Caco-2 (cell line): ENCODE data around the gene NXNL1. TPM values are rescaled to one million over a fixed set of nuclear protein-coding genes. Genes with fewer than 3 reads are reported as not detected.

ENCODE experiments used
- BruUV-seq: library from RNA; stranded (reverse); fragments of 400-500 nt; replicated peaks from 2 replicates; lab custom pipeline; 2021; lab: Mats Ljungman, UMichigan
- CTCF ChIA-PET: fragments of 300-600 bp; sonication (Branson Sonifier 250); formaldehyde crosslinking; loops from one replicate; lab custom pipeline; 2022; ENCODE audit warnings: antibody characterized with exemption; lab: Charles Lee
- POLR2A ChIA-PET: fragments of 300-600 bp; sonication (Branson Sonifier 250); formaldehyde crosslinking; loops from one replicate; lab custom pipeline; 2022; ENCODE audit warnings: antibody characterized with exemption; lab: Charles Lee
- DNase-seq, 2 experiments: peaks; one replicate each; pipeline versions ENCODE4 v3.0.0 to v3.0.0-alpha.2; 2020 to 2022
- H3K27me3 ChIP-seq: replicated peaks from 2 replicates; pipeline ENCODE4 v1.6.0; 2011; ENCODE audit warnings: low read length; ENCODE audit not compliant: control insufficient read depth, insufficient read depth
- H3K36me3 ChIP-seq: 2 replicates; pipeline ENCODE4 v1.5.1; 2011; ENCODE audit warnings: low read length; ENCODE audit not compliant: control insufficient read depth, insufficient read depth
- H3K4me1 ChIP-seq: fragments of 250-450 bp; sonication (Bioruptor Pico); 2 replicates; pipeline ENCODE4 v1.5.1; 2020; ENCODE audit warnings: mild to moderate bottlenecking
- H3K4me3 ChIP-seq: 2 replicates; pipeline ENCODE4 v1.5.1; 2011; ENCODE audit warnings: low read depth, mild to moderate bottlenecking, control low read depth, low read length
- H3K9me3 ChIP-seq: fragments of 250-450 bp; sonication (Bioruptor Pico); 2 replicates; pipeline ENCODE4 v1.5.1; 2020; ENCODE audit warnings: mild to moderate bottlenecking, moderate library complexity
- H3K27ac Mint-ChIP-seq: one replicate; pipeline ENCODE4 v1.8.0; 2022; ENCODE audit warnings: mixed read lengths; ENCODE audit not compliant: unreplicated experiment
- H3K27me3 Mint-ChIP-seq: one replicate; pipeline ENCODE4 v1.8.0; 2022; ENCODE audit warnings: mixed read lengths; ENCODE audit not compliant: insufficient read depth, unreplicated experiment
- H3K36me3 Mint-ChIP-seq: one replicate; pipeline ENCODE4 v1.8.0; 2022; ENCODE audit warnings: mild to moderate bottlenecking, mixed read lengths; ENCODE audit not compliant: insufficient read depth, unreplicated experiment
- H3K4me1 Mint-ChIP-seq: one replicate; pipeline ENCODE4 v1.8.0; 2022; ENCODE audit warnings: low read depth, mixed read lengths; ENCODE audit not compliant: unreplicated experiment
- H3K4me3 Mint-ChIP-seq: one replicate; pipeline ENCODE4 v1.8.0; 2022; ENCODE audit warnings: mild to moderate bottlenecking, moderate library complexity, mixed read lengths; ENCODE audit not compliant: unreplicated experiment
- H3K9me3 Mint-ChIP-seq: one replicate; pipeline ENCODE4 v1.8.0; 2022; ENCODE audit warnings: mixed read lengths; ENCODE audit not compliant: unreplicated experiment
- intact Hi-C: fragments of 100-400 bp; cut with micrococcal nuclease; formaldehyde crosslinking; loops from one replicate; pipeline ENCODE4 v1.10.0; 2022; ENCODE audit not compliant: unreplicated experiment
- total RNA-seq: library from RNA; stranded (reverse); gene quantifications from 2 replicates; pipeline ENCODE4 v1.2.3, GENCODE V29; 2022
- TF ChIP-seq, protein P1 (sequence below), 2 experiments: fragments of 200-600 bp in 1 of 2; IDR thresholded peaks; 1 replicate in 1 of 2; 2 replicates in 1 of 2; pipeline versions ENCODE4 v1.5.1 to v1.8.0; 2011 to 2022; ENCODE audit warnings: antibody characterized with exemption in 1 of 2, control low read depth in 1 of 2, inconsistent platforms in 1 of 2, low read depth in 1 of 2, low read length in 1 of 2, mild to moderate bottlenecking in 1 of 2, moderate library complexity in 1 of 2; ENCODE audit not compliant: insufficient read depth in 1 of 2, severe bottlenecking in 1 of 2, unreplicated experiment in 1 of 2

Gene NXNL1
- total RNA-seq, 1 experiment from 2014 or later: not detected

DNA sequence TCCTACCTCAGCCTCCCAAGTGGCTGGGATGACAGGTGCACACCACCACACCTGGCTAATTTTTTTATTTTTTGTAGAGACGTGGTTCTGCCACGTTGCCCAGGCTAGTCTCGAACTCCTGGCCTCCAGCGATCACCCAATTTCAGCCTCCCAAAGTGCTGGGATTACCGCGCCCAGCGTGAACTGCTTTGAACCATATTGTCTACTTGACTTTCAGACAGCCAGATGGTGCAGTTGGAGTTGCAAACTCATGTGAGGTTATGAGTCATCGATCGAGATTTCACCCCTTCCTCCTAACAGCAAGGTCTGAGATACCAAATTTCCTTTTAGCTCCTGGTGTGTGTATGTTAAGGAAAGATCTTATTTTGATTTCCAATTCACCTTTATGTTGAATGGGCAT is 12.3 kb upstream of the NXNL1 start:
- TF ChIP-seq, protein P1, sequence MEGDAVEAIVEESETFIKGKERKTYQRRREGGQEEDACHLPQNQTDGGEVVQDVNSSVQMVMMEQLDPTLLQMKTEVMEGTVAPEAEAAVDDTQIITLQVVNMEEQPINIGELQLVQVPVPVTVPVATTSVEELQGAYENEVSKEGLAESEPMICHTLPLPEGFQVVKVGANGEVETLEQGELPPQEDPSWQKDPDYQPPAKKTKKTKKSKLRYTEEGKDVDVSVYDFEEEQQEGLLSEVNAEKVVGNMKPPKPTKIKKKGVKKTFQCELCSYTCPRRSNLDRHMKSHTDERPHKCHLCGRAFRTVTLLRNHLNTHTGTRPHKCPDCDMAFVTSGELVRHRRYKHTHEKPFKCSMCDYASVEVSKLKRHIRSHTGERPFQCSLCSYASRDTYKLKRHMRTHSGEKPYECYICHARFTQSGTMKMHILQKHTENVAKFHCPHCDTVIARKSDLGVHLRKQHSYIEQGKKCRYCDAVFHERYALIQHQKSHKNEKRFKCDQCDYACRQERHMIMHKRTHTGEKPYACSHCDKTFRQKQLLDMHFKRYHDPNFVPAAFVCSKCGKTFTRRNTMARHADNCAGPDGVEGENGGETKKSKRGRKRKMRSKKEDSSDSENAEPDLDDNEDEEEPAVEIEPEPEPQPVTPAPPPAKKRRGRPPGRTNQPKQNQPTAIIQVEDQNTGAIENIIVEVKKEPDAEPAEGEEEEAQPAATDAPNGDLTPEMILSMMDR (IDR thresholded peaks at IDR 0.05; ENCODE audit: insufficient read depth in 1 of 2, low read depth in 1 of 2, low read length in 1 of 2, severe bottlenecking in 1 of 2, unreplicated experiment in 1 of 2): no peak
- no peaks in the 10 kb centered on the region for H3K27me3 Mint-ChIP-seq
- CTCF ChIA-PET: no interaction called here
- Histone ChIP-seq H3K27me3 (no peaks in the 10 kb centered on the region), H3K4me3 (no peak overlapping the region), H3K4me1 (peaks cover 4% of the 10 kb centered on the region; the same call in 1 of the 2 replicates), H3K36me3 (no peaks in the 10 kb centered on the region), H3K9me3 (no peaks in the 10 kb centered on the region)
- peaks cover 9% of the 10 kb centered on the region for H3K4me1 Mint-ChIP-seq
- intact Hi-C loops: no loop called here
- DNase-seq: no peak
- BruUV-seq: no TSS peak
- no peaks in the 10 kb centered on the region for H3K9me3 Mint-ChIP-seq
- no peak overlapping the region for H3K27ac Mint-ChIP-seq
- no peak overlapping the region for H3K4me3 Mint-ChIP-seq
- POLR2A ChIA-PET: no interaction called here
- peaks cover 13% of the 10 kb centered on the region for H3K36me3 Mint-ChIP-seq

DNA sequence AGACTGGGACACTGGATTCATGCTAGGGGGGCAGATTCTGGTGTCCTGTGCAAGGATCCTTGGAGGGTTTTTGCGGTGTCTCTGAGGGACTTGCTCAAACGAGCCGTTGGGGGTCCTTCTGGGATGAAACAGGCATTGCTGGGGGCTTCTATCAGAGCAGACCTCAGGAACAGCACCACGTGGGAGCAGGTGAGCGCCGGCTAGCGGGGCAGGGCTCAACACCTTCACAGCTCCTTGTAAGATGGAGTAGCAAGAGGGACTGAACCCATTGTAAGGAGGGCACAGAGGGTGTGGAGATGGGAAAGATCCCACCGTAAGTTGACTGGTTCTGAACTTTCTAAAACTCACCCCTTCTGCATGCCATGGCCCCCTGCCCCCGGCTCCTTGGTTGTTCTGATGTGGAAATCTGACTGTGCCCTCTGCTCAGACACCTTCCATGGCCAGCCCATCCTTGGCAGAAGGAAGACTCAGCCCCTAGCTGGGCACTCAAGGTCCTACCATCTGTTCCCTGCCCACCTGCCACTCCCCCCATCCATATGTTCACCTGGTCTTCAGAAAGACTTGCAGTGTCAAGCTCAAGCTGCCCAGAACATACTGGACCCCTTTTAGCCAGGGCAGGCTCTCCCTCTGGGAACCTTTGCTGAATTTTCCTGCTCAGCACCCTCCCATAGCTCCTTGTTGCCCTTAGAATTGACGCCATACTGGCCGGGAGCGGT is 10.8 kb upstream of the NXNL1 start:
- intact Hi-C loops: no loop called here
- no TSS peak for BruUV-seq
- H3K4me1 ChIP-seq: peaks cover 4% of the 10 kb centered on the region; the same call in 1 of the 2 replicates
- Mint-ChIP-seq H3K4me1 (peaks cover 9% of the 10 kb centered on the region), H3K27me3 (no peaks in the 10 kb centered on the region), H3K36me3 (peaks cover 13% of the 10 kb centered on the region), H3K4me3 (peak overlapping the region; percentile 87), H3K27ac (peak overlapping the region; percentile 74), H3K9me3 (no peaks in the 10 kb centered on the region)
- ChIA-PET CTCF (interaction anchor here (1.7 kb wide), 1 partner anchor 134 kb away, joined by 4 read pairs; no protein-coding TSS in a partner anchor), POLR2A (no interaction called here)
- H3K36me3 ChIP-seq: no peaks in the 10 kb centered on the region
- no peaks in the 10 kb centered on the region; the same call in 1 of the 2 replicates for H3K27me3 ChIP-seq
- H3K4me3 ChIP-seq: no peak overlapping the region
- H3K9me3 ChIP-seq: no peaks in the 10 kb centered on the region
- DNase-seq: no peak
- TF ChIP-seq, protein P1 (IDR thresholded peaks at IDR 0.05; ENCODE audit: insufficient read depth in 1 of 2, low read depth in 1 of 2, low read length in 1 of 2, severe bottlenecking in 1 of 2, unreplicated experiment in 1 of 2): no peak

DNA sequence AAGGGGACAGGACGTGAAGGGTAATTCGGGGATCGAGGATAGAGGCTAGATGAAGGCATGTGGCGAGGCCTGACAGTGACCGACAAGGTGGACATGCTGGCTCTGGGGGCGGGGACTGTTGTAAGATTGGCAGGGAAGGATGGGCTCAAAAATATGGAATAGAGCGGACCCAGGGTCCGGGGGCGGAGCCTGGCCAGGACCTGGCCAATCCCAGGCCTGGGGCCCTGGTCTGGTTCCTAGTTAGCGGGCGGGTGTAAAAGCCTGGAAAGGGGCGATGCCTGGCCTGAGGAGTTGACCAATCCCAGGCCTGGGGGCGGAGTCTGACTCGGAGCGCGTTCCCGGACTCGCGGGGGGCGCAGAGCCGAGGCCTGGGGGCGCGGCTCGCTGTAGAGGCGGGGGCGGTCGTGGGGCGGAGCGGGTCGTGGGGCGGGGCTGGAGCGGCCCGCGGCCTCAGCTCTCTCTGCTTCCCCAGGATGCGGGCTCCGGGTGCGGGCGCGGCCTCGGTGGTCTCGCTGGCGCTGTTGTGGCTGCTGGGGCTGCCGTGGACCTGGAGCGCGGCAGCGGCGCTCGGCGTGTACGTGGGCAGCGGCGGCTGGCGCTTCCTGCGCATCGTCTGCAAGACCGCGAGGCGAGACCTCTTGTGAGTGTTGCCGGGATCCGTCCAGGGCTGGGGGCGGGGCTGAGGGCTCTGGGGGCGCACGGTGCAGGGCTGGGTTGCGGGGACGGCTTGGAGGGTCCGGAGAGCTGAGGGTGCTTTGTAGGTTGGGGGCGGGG is 9.5 kb upstream of the NXNL1 start, which contains the start of gene SLC27A1:
Gene SLC27A1 (plus strand): TSS at position 457 of the 774 bp plus-strand sequence. CDS start 17 bp downstream, at position 474.
- peaks cover 9% of the 10 kb centered on the region for H3K4me1 Mint-ChIP-seq
- peak within 1 kb of the TSS; percentile 74 for H3K27ac Mint-ChIP-seq
- intact Hi-C loops: loop anchor here (1.0 kb wide), 1 partner anchor 41 kb away; the partner anchor contains the start of gene PGLS
- POLR2A ChIA-PET: no interaction called here
- Histone ChIP-seq H3K27me3 (no peaks in the 10 kb centered on the region; the same call in 1 of the 2 replicates), H3K9me3 (no peaks in the 10 kb centered on the region), H3K4me1 (peaks cover 4% of the 10 kb centered on the region; the same call in 1 of the 2 replicates), H3K4me3 (peak within 1 kb of the TSS; percentile 91), H3K36me3 (no peaks in the 10 kb centered on the region)
- peaks cover 13% of the 10 kb centered on the region for H3K36me3 Mint-ChIP-seq
- peak; percentile 98 for DNase-seq
- TF ChIP-seq, protein P1 (IDR thresholded peaks at IDR 0.05; ENCODE audit: insufficient read depth in 1 of 2, low read depth in 1 of 2, low read length in 1 of 2, severe bottlenecking in 1 of 2, unreplicated experiment in 1 of 2): no peak
- H3K27me3 Mint-ChIP-seq: no peaks in the 10 kb centered on the region
- no peaks in the 10 kb centered on the region for H3K9me3 Mint-ChIP-seq
- CTCF ChIA-PET: interaction anchor here (1.7 kb wide), 1 partner anchor 136 kb away, joined by 4 read pairs; no protein-coding TSS in a partner anchor
- H3K4me3 Mint-ChIP-seq: peak within 1 kb of the TSS; percentile 87
- no TSS peak for BruUV-seq
